Measurements from ENCODE around the gene TOMM20.

TOMM20 gene

GRCh38 chr1:235139315-235139714 is 10.7 kb upstream of the TOMM20 start:
- H3K4me3 ChIP-seq (ENCODE audit: insufficient read depth, low read length, poor library complexity, severe bottlenecking): no peak overlapping the region
- H2AFZ ChIP-seq (ENCODE audit: low read depth, low read length, severe bottlenecking): no peak overlapping the region
- H4K20me1 ChIP-seq (ENCODE audit: low read depth, low read length): no peaks in the 10 kb centered on the region
- H3K4me2 ChIP-seq (ENCODE audit: low read depth, low read length, poor library complexity, severe bottlenecking): no peak overlapping the region
- peaks cover 19% of the 10 kb centered on the region; the same call in 1 of the 2 replicates for H3K79me2 ChIP-seq (ENCODE audit: insufficient read depth, low read length)
- no peaks in the 10 kb centered on the region for H3K9me3 ChIP-seq (ENCODE audit: insufficient read depth, low read length)
- H3F3A ChIP-seq (ENCODE audit: insufficient read depth): no peaks in the 10 kb centered on the region
- no peaks in the 10 kb centered on the region for H3K27me3 ChIP-seq (ENCODE audit: low read length)
- H3K9ac ChIP-seq (ENCODE audit: low read length): no peak overlapping the region
- no peak overlapping the region for H3K27ac ChIP-seq (ENCODE audit: low read depth, low read length)
- TF ChIP-seq EZH2phosphoT487 (conservative IDR thresholded peaks at IDR 0.05; ENCODE audit: low read length): no peak
- TF ChIP-seq, protein P1, sequence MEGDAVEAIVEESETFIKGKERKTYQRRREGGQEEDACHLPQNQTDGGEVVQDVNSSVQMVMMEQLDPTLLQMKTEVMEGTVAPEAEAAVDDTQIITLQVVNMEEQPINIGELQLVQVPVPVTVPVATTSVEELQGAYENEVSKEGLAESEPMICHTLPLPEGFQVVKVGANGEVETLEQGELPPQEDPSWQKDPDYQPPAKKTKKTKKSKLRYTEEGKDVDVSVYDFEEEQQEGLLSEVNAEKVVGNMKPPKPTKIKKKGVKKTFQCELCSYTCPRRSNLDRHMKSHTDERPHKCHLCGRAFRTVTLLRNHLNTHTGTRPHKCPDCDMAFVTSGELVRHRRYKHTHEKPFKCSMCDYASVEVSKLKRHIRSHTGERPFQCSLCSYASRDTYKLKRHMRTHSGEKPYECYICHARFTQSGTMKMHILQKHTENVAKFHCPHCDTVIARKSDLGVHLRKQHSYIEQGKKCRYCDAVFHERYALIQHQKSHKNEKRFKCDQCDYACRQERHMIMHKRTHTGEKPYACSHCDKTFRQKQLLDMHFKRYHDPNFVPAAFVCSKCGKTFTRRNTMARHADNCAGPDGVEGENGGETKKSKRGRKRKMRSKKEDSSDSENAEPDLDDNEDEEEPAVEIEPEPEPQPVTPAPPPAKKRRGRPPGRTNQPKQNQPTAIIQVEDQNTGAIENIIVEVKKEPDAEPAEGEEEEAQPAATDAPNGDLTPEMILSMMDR (IDR thresholded peaks at IDR 0.05; ENCODE audit: insufficient read depth, low read length, poor library complexity, severe bottlenecking): no peak
- no peaks in the 10 kb centered on the region for H3K9me2 ChIP-seq (replicated peaks; ENCODE audit: insufficient read depth, low read length)
- peaks cover 38% of the 10 kb centered on the region; the same call in 1 of the 2 replicates for H3K36me3 ChIP-seq (ENCODE audit: low read length)

DNA sequence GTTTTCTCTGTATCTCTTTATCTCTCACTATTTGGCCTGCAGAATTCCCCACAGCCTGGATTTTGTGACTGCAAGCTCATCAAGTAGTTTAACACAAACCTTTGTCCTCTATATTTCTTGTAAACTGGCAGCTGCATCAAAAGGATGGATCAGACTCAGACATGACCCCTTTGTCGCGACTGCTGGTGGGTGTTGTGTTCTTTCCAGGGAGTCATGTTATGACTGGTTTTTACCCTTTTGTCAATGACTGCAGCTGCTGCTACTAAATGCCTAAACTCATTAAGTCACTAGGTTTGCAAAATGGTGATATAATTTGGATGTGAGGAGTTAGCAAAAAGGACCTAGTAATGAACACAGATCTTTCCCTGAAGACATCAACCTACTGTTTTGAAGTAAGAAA is 10.2 kb upstream of the TOMM20 start:
- H4K20me1 ChIP-seq (ENCODE audit: low read depth, low read length): no peaks in the 10 kb centered on the region
- no peak for TF ChIP-seq EZH2phosphoT487 (conservative IDR thresholded peaks at IDR 0.05; ENCODE audit: low read length)
- TF ChIP-seq, protein P1 (IDR thresholded peaks at IDR 0.05; ENCODE audit: insufficient read depth, low read length, poor library complexity, severe bottlenecking): no peak
- H3K36me3 ChIP-seq (ENCODE audit: low read length): peaks cover 34% of the 10 kb centered on the region; the same call in 1 of the 2 replicates
- no peaks in the 10 kb centered on the region for H3F3A ChIP-seq (ENCODE audit: insufficient read depth)
- H3K4me2 ChIP-seq (ENCODE audit: low read depth, low read length, poor library complexity, severe bottlenecking): no peak overlapping the region
- H3K27me3 ChIP-seq (ENCODE audit: low read length): no peaks in the 10 kb centered on the region
- no peaks in the 10 kb centered on the region for H3K9me2 ChIP-seq (replicated peaks; ENCODE audit: insufficient read depth, low read length)
- H3K79me2 ChIP-seq (ENCODE audit: insufficient read depth, low read length): peaks cover 14% of the 10 kb centered on the region; the same call in 1 of the 2 replicates
- H3K4me3 ChIP-seq (ENCODE audit: insufficient read depth, low read length, poor library complexity, severe bottlenecking): no peak overlapping the region
- H3K9me3 ChIP-seq (ENCODE audit: insufficient read depth, low read length): no peaks in the 10 kb centered on the region
- no peak overlapping the region for H2AFZ ChIP-seq (ENCODE audit: low read depth, low read length, severe bottlenecking)
- H3K9ac ChIP-seq (ENCODE audit: low read length): no peak overlapping the region
- H3K27ac ChIP-seq (ENCODE audit: low read depth, low read length): no peak overlapping the region

DNA sequence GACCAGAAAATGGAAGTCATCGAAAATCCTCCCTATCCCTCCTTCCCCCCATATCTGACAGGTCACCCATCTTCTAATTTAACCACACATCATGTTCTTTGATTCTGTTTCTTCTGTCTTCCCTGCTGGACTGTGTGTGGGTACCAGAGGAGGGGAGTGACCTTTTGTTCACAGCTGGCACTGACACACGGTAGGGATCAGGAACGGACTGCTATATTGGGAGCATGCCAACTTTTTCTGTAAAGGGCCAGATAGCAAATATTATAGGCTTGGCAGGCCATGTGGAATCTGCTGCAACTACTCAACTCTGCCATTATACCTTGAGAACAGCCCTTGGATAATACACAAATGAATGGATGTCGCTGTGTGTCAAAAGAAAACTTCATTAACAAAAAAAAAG is 7.5 kb upstream of the TOMM20 start:
- no peak overlapping the region for H3K9ac ChIP-seq (ENCODE audit: low read length)
- H3K79me2 ChIP-seq (ENCODE audit: insufficient read depth, low read length): no peaks in the 10 kb centered on the region
- H3F3A ChIP-seq (ENCODE audit: insufficient read depth): peaks cover 17% of the 10 kb centered on the region
- TF ChIP-seq, protein P1 (IDR thresholded peaks at IDR 0.05; ENCODE audit: insufficient read depth, low read length, poor library complexity, severe bottlenecking): no peak
- no peak for TF ChIP-seq EZH2phosphoT487 (conservative IDR thresholded peaks at IDR 0.05; ENCODE audit: low read length)
- H3K9me3 ChIP-seq (ENCODE audit: insufficient read depth, low read length): no peaks in the 10 kb centered on the region
- peaks cover 26% of the 10 kb centered on the region; the same call in 1 of the 2 replicates for H3K36me3 ChIP-seq (ENCODE audit: low read length)
- no peaks in the 10 kb centered on the region for H4K20me1 ChIP-seq (ENCODE audit: low read depth, low read length)
- no peaks in the 10 kb centered on the region for H3K9me2 ChIP-seq (replicated peaks; ENCODE audit: insufficient read depth, low read length)
- no peak overlapping the region for H3K4me2 ChIP-seq (ENCODE audit: low read depth, low read length, poor library complexity, severe bottlenecking)
- H2AFZ ChIP-seq (ENCODE audit: low read depth, low read length, severe bottlenecking): no peak overlapping the region
- H3K27ac ChIP-seq (ENCODE audit: low read depth, low read length): no peak overlapping the region
- no peaks in the 10 kb centered on the region for H3K27me3 ChIP-seq (ENCODE audit: low read length)
- H3K4me3 ChIP-seq (ENCODE audit: insufficient read depth, low read length, poor library complexity, severe bottlenecking): no peak overlapping the region
